ENCODE data around the gene MMRN2. TPM values are rescaled to one million over a fixed set of nuclear protein-coding genes. Genes with fewer than 3 reads are reported as not detected.

Gene MMRN2
- total RNA-seq, 2 donors from 2014 or later: 57.0 to 81.3 TPM

- H3K4me3 ChIP-seq: no peak overlapping the region
- no peaks in the 10 kb centered on the region for H3K27me3 ChIP-seq
- H3K4me1 ChIP-seq: no peaks in the 10 kb centered on the region
- DNase-seq (ENCODE audit: low spot score): no peak
- no peaks in the 10 kb centered on the region for H3K9me3 ChIP-seq
- H3K27ac ChIP-seq: no peak overlapping the region
- TF ChIP-seq CTCF (IDR thresholded peaks at IDR 0.05): no peak
- H3K36me3 ChIP-seq: peaks cover 34% of the 10 kb centered on the region
Observed at GRCh38 chr10:86932674-86933073, 24.7 kb downstream of the MMRN2 start.

DNA sequence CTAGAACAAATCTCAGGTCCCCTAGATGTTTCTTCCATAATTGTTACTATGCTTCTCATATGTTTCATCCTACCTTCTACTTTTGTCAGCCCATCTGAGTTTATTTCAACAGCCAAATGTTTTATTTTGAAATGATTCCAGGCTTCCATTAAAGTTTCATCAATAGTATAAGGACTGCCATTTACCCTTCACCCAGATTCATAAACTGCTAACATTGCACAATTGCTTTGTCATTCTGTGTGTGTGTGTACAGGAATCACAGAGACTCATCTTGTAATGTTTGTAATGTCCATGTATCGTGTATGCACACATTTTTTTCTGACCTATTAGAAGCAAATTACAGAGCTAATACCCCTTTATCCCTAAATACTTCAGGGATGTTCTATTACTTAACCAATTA is 25.5 kb downstream of the MMRN2 start:
- Histone ChIP-seq H3K27me3 (no peaks in the 10 kb centered on the region), H3K9me3 (no peaks in the 10 kb centered on the region), H3K27ac (no peak overlapping the region), H3K36me3 (peaks cover 34% of the 10 kb centered on the region), H3K4me3 (no peak overlapping the region), H3K4me1 (no peaks in the 10 kb centered on the region)
- no peak for DNase-seq (ENCODE audit: low spot score)
- no peak for TF ChIP-seq CTCF (IDR thresholded peaks at IDR 0.05)

DNA sequence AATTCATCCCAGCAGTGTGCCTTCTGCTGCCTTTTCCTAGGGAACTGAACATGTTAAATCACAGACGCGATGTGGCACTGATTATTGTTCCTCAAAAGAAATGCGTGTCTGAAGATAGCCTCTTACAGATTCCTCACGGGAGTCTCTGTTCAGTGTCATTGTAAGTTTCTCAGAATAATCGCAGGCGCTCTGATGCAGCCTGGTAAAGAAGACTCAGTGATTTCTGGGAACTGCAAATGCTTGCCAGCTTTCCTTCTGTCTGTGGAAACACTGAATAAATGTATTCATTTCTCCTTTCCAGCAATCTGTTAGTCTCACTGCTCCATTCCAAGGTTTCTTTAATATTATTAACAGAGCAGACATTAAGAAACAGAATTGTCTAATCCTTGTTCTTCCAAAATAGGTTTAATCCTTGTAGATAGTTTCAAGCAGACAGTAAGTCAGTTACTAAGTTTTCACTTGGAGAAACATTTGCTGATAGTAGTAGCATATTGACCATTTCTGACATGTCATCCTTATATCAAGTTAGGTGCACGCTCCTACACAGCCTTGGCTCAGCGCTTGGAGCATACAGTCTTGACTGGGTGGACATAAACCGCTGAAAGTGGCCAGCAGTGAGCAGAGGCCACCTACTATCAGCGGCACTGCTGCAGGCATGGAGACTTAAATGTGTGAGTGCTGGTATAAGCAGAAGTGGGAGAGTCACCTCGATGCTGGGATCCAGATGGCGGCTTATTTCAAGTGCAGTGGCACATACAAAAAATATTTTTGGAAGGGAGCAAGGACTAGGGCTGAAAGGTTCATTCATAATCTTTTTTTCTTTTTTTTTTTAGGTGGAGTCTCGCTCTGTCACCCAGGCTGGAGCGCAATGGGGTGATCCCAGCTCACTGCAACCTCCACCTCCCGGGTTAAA is 27.7 kb downstream of the MMRN2 start:
- Histone ChIP-seq H3K36me3 (peaks cover 26% of the 10 kb centered on the region), H3K27me3 (no peaks in the 10 kb centered on the region), H3K4me3 (no peak overlapping the region), H3K9me3 (no peaks in the 10 kb centered on the region), H3K27ac (no peak overlapping the region), H3K4me1 (no peaks in the 10 kb centered on the region)
- no peak for DNase-seq (ENCODE audit: low spot score)
- no peak for TF ChIP-seq CTCF (IDR thresholded peaks at IDR 0.05)

DNA sequence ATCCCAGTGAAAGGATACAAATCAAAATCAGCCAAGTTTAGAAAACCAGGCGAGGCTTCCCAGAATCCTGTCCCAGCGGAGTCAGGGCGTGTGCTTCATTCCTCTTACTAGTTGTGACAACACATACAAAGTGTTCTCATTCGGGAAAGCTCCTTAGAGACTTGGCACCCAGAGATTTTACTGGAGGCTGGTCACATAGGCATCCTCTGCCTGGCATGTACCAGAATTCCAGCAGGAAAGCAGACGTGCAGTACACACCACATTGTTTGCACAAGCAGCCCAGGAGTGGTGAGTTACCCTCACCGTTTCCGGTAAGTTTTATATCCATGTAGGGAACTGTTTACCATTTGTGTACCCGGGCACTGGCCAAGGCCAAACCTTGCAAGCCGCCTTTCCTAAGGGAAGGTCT is 34.9 kb downstream of the MMRN2 start:
- H3K36me3 ChIP-seq: peaks cover 38% of the 10 kb centered on the region

DNA sequence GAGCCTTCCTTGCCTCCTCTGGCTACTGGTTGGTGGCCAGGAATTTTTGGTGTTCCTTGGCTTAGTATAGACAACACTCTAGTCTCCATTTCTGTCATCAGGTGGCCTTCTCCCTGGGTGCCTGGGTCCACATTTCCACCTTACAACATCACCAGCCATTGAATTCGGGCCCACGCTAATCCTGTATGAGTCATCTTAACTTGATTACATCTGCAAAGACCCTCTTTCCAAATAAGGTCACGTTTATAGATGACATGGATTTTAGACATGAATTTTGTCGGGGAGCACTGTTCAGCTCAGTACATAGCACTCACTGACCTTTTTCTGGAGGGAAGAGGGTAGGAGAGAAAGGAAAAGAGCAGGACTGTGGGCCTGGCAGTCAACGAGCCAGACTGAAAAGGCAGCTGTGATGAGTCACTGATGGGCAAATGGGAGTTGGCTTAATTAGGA is 39.4 kb downstream of the MMRN2 start:
- no peak for TF ChIP-seq CTCF (IDR thresholded peaks at IDR 0.05)
- Histone ChIP-seq H3K27ac (peak overlapping the region; percentile 1 to 54), H3K36me3 (peaks cover 48% of the 10 kb centered on the region), H3K4me1 (no peaks in the 10 kb centered on the region), H3K27me3 (no peaks in the 10 kb centered on the region), H3K4me3 (no peak overlapping the region), H3K9me3 (no peaks in the 10 kb centered on the region)
- DNase-seq (ENCODE audit: low spot score): no peak

More for the DNA sequence above, 34.9 kb downstream of the MMRN2 start:
- no peaks in the 10 kb centered on the region for H3K4me1 ChIP-seq
- H3K9me3 ChIP-seq: no peaks in the 10 kb centered on the region
- no peak overlapping the region for H3K27ac ChIP-seq
- no peaks in the 10 kb centered on the region for H3K27me3 ChIP-seq
- H3K4me3 ChIP-seq: no peak overlapping the region
- TF ChIP-seq CTCF (IDR thresholded peaks at IDR 0.05): no peak
- no peak for DNase-seq (ENCODE audit: low spot score)

All from right atrium auricular region (tissue), 2 donors.